Tibial nerve (tissue), 4 donors: ENCODE results near the gene KREMEN1.

Source experiments
- EP300 ChIP-seq, 2 donors: sonication (generic); formaldehyde crosslinking; IDR thresholded peaks; one replicate each; pipeline ENCODE4 v1.6.1; 2017; ENCODE audit warnings: antibody characterized with exemption in 2 of 2, mild to moderate bottlenecking in 1 of 2
- POLR2A ChIP-seq, 2 donors: fragments of 450-650 bp; IDR thresholded peaks; one replicate each; pipeline ENCODE4 v1.6.1; 2017; ENCODE audit warnings: antibody characterized with exemption in 2 of 2, mild to moderate bottlenecking in 2 of 2, moderate library complexity in 2 of 2
- TF ChIP-seq, protein P1 (sequence below), 5 experiments: fragments of 200-600 bp in 3 of 5; fragments of 450-650 bp in 2 of 5; sonication (generic) in 3 of 5; IDR thresholded peaks; one replicate each; pipeline ENCODE4 v1.5.1; 2016 to 2019; ENCODE audit warnings: antibody characterized with exemption in 5 of 5, mild to moderate bottlenecking in 3 of 5, moderate library complexity in 2 of 5

DNA sequence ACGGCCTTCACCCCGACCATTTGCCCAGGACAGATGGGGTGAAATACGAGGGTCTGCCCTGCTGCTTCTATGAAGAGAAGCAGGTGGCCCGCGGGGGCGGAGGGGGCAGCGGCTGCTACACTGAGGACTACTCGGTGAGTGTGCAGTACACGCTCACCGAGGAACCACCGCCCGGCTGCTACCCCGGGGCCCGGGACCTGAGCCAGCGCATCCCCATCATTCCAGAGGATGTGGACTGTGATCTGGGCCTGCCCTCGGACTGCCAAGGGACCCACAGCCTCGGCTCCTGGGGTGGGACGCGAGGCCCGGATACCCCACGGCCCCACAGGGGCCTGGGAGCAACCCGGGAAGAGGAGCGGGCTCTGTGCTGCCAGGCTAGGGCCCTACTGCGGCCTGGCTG is 22.4 kb upstream of the KREMEN1 start:
- no peak for TF ChIP-seq POLR2A (IDR thresholded peaks at IDR 0.05)
- TF ChIP-seq, protein P1, sequence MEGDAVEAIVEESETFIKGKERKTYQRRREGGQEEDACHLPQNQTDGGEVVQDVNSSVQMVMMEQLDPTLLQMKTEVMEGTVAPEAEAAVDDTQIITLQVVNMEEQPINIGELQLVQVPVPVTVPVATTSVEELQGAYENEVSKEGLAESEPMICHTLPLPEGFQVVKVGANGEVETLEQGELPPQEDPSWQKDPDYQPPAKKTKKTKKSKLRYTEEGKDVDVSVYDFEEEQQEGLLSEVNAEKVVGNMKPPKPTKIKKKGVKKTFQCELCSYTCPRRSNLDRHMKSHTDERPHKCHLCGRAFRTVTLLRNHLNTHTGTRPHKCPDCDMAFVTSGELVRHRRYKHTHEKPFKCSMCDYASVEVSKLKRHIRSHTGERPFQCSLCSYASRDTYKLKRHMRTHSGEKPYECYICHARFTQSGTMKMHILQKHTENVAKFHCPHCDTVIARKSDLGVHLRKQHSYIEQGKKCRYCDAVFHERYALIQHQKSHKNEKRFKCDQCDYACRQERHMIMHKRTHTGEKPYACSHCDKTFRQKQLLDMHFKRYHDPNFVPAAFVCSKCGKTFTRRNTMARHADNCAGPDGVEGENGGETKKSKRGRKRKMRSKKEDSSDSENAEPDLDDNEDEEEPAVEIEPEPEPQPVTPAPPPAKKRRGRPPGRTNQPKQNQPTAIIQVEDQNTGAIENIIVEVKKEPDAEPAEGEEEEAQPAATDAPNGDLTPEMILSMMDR (IDR thresholded peaks at IDR 0.05) = no peak
- no peak for TF ChIP-seq EP300 (IDR thresholded peaks at IDR 0.05)
